AG04450 (cell line): Measurements from ENCODE around the gene RTN4RL1. TPM values are rescaled to one million over a fixed set of nuclear protein-coding genes. Genes with fewer than 3 reads are reported as not detected.

Source experiments
- CTCF ChIA-PET: fragments of 300-600, 350-600 bp; formaldehyde crosslinking; extraction: SDS; loops from one replicate; lab custom pipeline; 2022; ENCODE audit warnings: antibody characterized with exemption, inconsistent platforms; lab: Charles Lee
- POLR2A ChIA-PET: fragments of 350-600 bp; formaldehyde crosslinking; extraction: SDS; loops from one replicate; lab custom pipeline; 2021; ENCODE audit warnings: antibody characterized with exemption, inconsistent platforms; lab: Yijun Ruan, JAX
- DNase-seq: peaks from one replicate; pipeline ENCODE4 v3.0.0-alpha.2; 2011; ENCODE audit warnings: low read depth, low spot score
- H3K27ac ChIP-seq: one replicate; pipeline ENCODE4 v1.5.1; 2012; ENCODE audit warnings: low read depth, low read length, control low read depth
- H3K27me3 ChIP-seq: one replicate; pipeline ENCODE4 v1.6.0; 2012; ENCODE audit warnings: low read length; ENCODE audit not compliant: control insufficient read depth, insufficient read depth
- H3K4me3 ChIP-seq: 2 replicates; pipeline ENCODE4 v1.5.1; 2011; ENCODE audit warnings: mild to moderate bottlenecking, low read depth, low read length, control low read depth
- H3K9me3 ChIP-seq: 2 replicates; pipeline ENCODE4 v1.5.1; 2012; ENCODE audit warnings: low read length; ENCODE audit not compliant: control insufficient read depth, insufficient read depth
- CTCF ChIP-seq: IDR thresholded peaks from 2 replicates; pipeline ENCODE4 v1.5.1; 2011; ENCODE audit warnings: low read depth, low read length, control low read depth, inconsistent platforms
- polyA plus RNA-seq: library from polyadenylated mRNA; depleted of rRNA; stranded (reverse); fragments of >200 nt; gene quantifications from 2 replicates; pipeline ENCODE4 v1.2.3, GENCODE V29; 2011

Gene RTN4RL1
- polyA plus RNA-seq, 1 experiment: 0.04 TPM

- CTCF ChIA-PET: no interaction called here
- no peak for DNase-seq
- no peak overlapping the region for H3K4me3 ChIP-seq
- no peak overlapping the region for H3K27ac ChIP-seq
- no peak for TF ChIP-seq CTCF
- peaks cover 50% of the 10 kb centered on the region for H3K27me3 ChIP-seq
- H3K9me3 ChIP-seq: peaks cover 10% of the 10 kb centered on the region
- POLR2A ChIA-PET: interaction anchor here (0.7 kb wide), 1 partner anchor 340 kb away, joined by 7 read pairs; no protein-coding TSS in a partner anchor
Measured at GRCh38 chr17:1972487-1973160, 52.5 kb downstream of the RTN4RL1 start.

DNA sequence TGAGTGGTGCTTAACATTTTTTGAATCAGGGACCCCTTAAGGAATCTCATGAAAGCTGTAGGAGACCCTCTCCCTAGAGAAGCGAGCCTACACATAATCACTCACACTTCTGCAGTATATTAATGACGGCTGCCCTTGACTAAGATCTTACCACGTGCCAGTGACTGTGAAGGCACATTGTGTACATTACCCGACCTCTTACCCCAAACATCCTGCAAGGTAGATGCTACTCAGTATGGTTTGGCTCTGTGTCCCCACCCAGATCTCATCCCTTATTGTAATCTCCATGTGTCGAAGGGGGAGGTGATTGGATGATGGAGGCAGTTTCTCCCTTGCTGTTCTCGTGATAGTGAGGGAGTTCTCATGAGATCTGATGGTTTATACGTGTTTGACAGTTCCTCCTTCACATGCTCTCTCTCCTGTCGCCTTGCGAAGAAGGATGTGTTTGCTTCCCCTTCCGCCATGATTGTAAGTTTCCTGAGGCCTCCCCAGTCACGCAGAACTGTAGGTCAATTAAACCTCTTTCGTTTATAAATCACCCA is 54.2 kb downstream of the RTN4RL1 start:
- no peak overlapping the region for H3K27ac ChIP-seq
- ChIA-PET CTCF (no interaction called here), POLR2A (interaction anchor here (0.7 kb wide), 1 partner anchor 244 kb away, joined by 5 read pairs; no protein-coding TSS in a partner anchor)
- no peak for DNase-seq
- peaks cover 38% of the 10 kb centered on the region for H3K27me3 ChIP-seq
- TF ChIP-seq CTCF: no peak
- peaks cover 10% of the 10 kb centered on the region for H3K9me3 ChIP-seq
- H3K4me3 ChIP-seq: no peak overlapping the region

GRCh38 chr17:1969712-1970111 is 55.4 kb downstream of the RTN4RL1 start:
- H3K27me3 ChIP-seq: peaks cover 34% of the 10 kb centered on the region
- no peak overlapping the region for H3K27ac ChIP-seq
- no peak for TF ChIP-seq CTCF
- DNase-seq: no peak
- ChIA-PET CTCF (interaction anchor here (0.7 kb wide), 1 partner anchor 208 kb away, joined by 6 read pairs; no protein-coding TSS in a partner anchor), POLR2A (no interaction called here)
- H3K9me3 ChIP-seq: peaks cover 10% of the 10 kb centered on the region
- H3K4me3 ChIP-seq: no peak overlapping the region

GRCh38 chr17:1967213-1967612 is 57.9 kb downstream of the RTN4RL1 start:
- CTCF ChIA-PET: no interaction called here
- DNase-seq: no peak
- POLR2A ChIA-PET: no interaction called here
- H3K27me3 ChIP-seq: peaks cover 30% of the 10 kb centered on the region
- H3K9me3 ChIP-seq: peaks cover 10% of the 10 kb centered on the region
- H3K4me3 ChIP-seq: no peak overlapping the region
- no peak overlapping the region for H3K27ac ChIP-seq
- no peak for TF ChIP-seq CTCF
